Activated B cell treated with CpG ODN at 0.5 μM for 24 hours (primary cell): ENCODE data around the gene MRPL2. TPM values are rescaled to one million over a fixed set of nuclear protein-coding genes. Genes with fewer than 3 reads are reported as not detected.

Experiments used
- ATAC-seq: fragments of 200-7000 bp; cut with Tn5 transposase; one replicate; pipeline ENCODE4 v1.10.0; 2021; ENCODE audit warnings: low read depth, mild to moderate bottlenecking, moderate library complexity
- CTCF ChIA-PET: fragments of 350-600 bp; sonication (Branson Sonifier 250); formaldehyde crosslinking; loops from one replicate; lab custom pipeline; 2021; ENCODE audit warnings: antibody characterized with exemption; lab: Charles Lee
- POLR2A ChIA-PET: fragments of 350-600 bp; sonication (Branson Sonifier 250); formaldehyde crosslinking; loops from one replicate; lab custom pipeline; 2021; ENCODE audit warnings: antibody characterized with exemption; lab: Charles Lee
- DNase-seq: peaks from one replicate; pipeline ENCODE4 v3.0.0; 2022
- H3K27ac Mint-ChIP-seq: one replicate; pipeline ENCODE4 v1.8.0; 2020; ENCODE audit warnings: mixed read lengths
- H3K27me3 Mint-ChIP-seq: one replicate; pipeline ENCODE4 v1.8.0; 2021; ENCODE audit warnings: mixed read lengths
- H3K36me3 Mint-ChIP-seq: one replicate; pipeline ENCODE4 v1.8.0; 2021; ENCODE audit warnings: low read depth, mixed read lengths
- H3K4me1 Mint-ChIP-seq: one replicate; pipeline ENCODE4 v1.8.0; 2021; ENCODE audit warnings: mixed read lengths
- H3K4me3 Mint-ChIP-seq: one replicate; pipeline ENCODE4 v1.8.0; 2020; ENCODE audit warnings: mild to moderate bottlenecking, mixed read lengths
- H3K9me3 Mint-ChIP-seq: one replicate; pipeline ENCODE4 v1.8.0; 2020; ENCODE audit warnings: mixed read lengths
- intact Hi-C: fragments of 100-400 bp; cut with micrococcal nuclease; formaldehyde crosslinking; loops from one replicate; pipeline ENCODE4 v1.15.1; 2024
- total RNA-seq: library from RNA; stranded (reverse); gene quantifications from 2 replicates; pipeline ENCODE4 v1.2.3, GENCODE V29; 2022
- TF ChIP-seq, protein P1 (sequence below): fragments of 200-600 bp; IDR thresholded peaks from one replicate; pipeline ENCODE4 v1.8.0; 2022; ENCODE audit warnings: antibody characterized with exemption, mild to moderate bottlenecking

MRPL2 gene
- total RNA-seq, 1 donor from 2014 or later, result 43.9 TPM

DNA sequence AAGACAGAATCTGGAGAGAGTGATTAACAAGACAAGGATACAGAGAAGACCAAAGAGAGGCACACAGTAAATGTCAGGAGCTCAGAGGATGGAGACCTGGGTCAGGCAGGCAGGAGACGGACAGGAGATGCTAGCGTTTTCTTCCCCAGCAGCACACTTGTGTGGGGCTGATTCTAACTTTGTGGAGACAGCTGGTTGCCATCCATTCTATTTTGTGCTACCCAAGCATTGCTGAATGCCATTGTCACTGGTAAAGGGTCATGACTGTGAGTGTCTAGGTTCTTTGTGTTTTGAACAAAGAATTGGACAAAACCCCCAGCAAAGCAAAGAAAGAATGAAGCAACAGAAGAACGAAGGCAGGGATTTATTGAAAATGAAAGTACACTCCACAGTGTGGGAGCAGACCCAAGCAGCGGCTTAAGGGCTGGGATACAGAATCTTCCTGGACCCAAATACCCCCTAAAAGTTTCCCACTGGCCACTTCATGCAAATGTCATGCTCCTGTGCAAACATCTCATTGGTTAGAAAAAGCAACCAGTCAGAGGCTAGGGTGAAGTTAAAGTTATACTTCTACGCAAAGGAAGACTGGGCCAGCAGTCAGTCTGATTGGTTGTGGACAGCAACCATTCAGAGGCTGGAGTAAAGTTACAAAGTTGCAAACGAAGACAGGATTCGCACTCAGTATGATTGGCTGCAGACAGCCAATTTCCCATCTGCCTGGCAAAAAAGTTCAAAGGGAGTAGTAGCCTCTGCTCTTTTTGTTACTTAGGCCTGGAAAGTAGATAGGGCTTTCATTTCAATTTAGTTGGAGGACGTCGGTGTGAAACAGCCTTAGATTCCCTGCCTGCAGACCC, 34.4 kb upstream of the MRPL2 start:
- CTCF ChIA-PET, result no interaction called here
- Mint-ChIP-seq H3K4me3 (no peak overlapping the region), H3K27me3 (no peaks in the 10 kb centered on the region), H3K4me1 (no peaks in the 10 kb centered on the region), H3K9me3 (no peaks in the 10 kb centered on the region), H3K27ac (no peak overlapping the region), H3K36me3 (no peaks in the 10 kb centered on the region)
- POLR2A ChIA-PET, result no interaction called here
- DNase-seq (no peak), ATAC-seq (no peak)
- intact Hi-C loops, result no loop called here
- TF ChIP-seq, protein P1, sequence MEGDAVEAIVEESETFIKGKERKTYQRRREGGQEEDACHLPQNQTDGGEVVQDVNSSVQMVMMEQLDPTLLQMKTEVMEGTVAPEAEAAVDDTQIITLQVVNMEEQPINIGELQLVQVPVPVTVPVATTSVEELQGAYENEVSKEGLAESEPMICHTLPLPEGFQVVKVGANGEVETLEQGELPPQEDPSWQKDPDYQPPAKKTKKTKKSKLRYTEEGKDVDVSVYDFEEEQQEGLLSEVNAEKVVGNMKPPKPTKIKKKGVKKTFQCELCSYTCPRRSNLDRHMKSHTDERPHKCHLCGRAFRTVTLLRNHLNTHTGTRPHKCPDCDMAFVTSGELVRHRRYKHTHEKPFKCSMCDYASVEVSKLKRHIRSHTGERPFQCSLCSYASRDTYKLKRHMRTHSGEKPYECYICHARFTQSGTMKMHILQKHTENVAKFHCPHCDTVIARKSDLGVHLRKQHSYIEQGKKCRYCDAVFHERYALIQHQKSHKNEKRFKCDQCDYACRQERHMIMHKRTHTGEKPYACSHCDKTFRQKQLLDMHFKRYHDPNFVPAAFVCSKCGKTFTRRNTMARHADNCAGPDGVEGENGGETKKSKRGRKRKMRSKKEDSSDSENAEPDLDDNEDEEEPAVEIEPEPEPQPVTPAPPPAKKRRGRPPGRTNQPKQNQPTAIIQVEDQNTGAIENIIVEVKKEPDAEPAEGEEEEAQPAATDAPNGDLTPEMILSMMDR, result no peak

GRCh38 chr6:43092635-43093034, 33.4 kb upstream of the MRPL2 start:
- TF ChIP-seq, protein P1, result no peak
- Mint-ChIP-seq H3K27me3 (no peaks in the 10 kb centered on the region), H3K27ac (no peak overlapping the region), H3K4me1 (no peaks in the 10 kb centered on the region), H3K9me3 (no peaks in the 10 kb centered on the region), H3K36me3 (no peaks in the 10 kb centered on the region), H3K4me3 (no peak overlapping the region)
- ChIA-PET CTCF (no interaction called here), POLR2A (no interaction called here)
- DNase-seq (no peak), ATAC-seq (no peak)
- intact Hi-C loops, result no loop called here

DNA sequence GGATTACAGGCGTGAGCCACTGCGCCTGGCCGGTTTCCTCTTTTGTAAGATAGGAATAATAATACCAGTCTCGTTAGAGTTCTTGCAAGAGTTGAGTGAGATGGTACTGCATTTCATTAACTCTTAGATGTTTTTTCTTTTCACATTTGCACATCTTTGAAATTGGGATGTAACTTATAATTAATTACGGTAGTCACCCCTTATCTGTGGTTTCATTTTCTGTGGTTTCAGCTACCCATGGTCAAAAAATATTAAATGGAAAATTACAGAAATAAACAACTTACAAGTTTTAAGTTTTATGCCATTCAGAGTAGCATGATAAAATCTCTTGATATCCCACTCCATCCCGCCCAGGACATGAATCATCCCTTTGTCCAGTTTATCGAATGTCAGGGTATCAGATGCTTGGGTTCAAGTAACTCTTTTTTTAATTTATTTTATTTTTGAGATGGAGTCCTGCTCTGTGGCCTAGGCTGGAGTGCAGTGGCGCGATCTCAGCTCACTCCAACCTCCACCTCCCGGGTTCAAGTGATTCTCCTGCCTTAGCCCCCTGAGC, 32.3 kb upstream of the MRPL2 start:
- ATAC-seq (no peak), DNase-seq (no peak)
- TF ChIP-seq, protein P1, result no peak
- no peaks in the 10 kb centered on the region for H3K27me3 Mint-ChIP-seq
- no peaks in the 10 kb centered on the region for H3K9me3 Mint-ChIP-seq
- intact Hi-C loops, result no loop called here
- H3K4me1 Mint-ChIP-seq, result no peaks in the 10 kb centered on the region
- H3K27ac Mint-ChIP-seq, result no peak overlapping the region
- no peak overlapping the region for H3K4me3 Mint-ChIP-seq
- CTCF ChIA-PET, result no interaction called here
- H3K36me3 Mint-ChIP-seq, result no peaks in the 10 kb centered on the region
- POLR2A ChIA-PET, result interaction anchor here (0.6 kb wide), 1 partner anchor 9 kb away, joined by 3 read pairs; no protein-coding TSS in a partner anchor

DNA sequence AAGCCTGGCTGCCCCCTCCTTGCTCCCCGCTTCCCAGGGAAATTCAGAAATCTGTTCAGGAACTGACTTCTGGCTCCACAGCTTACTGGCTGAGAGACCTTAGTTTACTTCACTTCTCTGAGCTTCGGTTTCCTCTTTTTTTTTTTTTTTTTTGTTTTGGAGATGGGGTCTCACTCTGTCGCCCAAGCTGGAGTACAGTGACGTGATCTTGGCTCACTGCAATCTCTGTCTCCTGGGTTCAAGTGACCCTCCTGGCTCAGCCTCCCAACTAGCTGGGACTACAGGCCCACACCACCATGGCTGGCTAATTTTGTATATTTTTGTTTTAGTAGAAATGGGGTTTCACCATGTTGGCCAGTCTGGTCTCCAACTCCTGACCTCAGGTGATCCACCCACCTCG, 31.8 kb upstream of the MRPL2 start:
- intact Hi-C loops, result no loop called here

GRCh38 chr6:43090559-43090956, 31.3 kb upstream of the MRPL2 start:
- Mint-ChIP-seq H3K27me3 (peaks cover 2% of the 10 kb centered on the region), H3K4me3 (no peak overlapping the region), H3K36me3 (no peaks in the 10 kb centered on the region), H3K27ac (no peak overlapping the region), H3K9me3 (no peaks in the 10 kb centered on the region), H3K4me1 (peaks cover 6% of the 10 kb centered on the region)
- TF ChIP-seq, protein P1, result no peak
- intact Hi-C loops, result no loop called here
- ChIA-PET CTCF (no interaction called here), POLR2A (interaction anchor here (0.6 kb wide), 1 partner anchor 44 kb away, joined by 4 read pairs; no protein-coding TSS in a partner anchor)
- DNase-seq (no peak), ATAC-seq (no peak)

More for the DNA sequence above, 31.8 kb upstream of the MRPL2 start:
- Mint-ChIP-seq H3K27me3 (peaks cover under 1% of the 10 kb centered on the region), H3K4me1 (peaks cover 4% of the 10 kb centered on the region), H3K9me3 (no peaks in the 10 kb centered on the region), H3K27ac (no peak overlapping the region), H3K4me3 (no peak overlapping the region), H3K36me3 (no peaks in the 10 kb centered on the region)
- ATAC-seq (no peak), DNase-seq (no peak)
- TF ChIP-seq, protein P1, result no peak
- POLR2A ChIA-PET, result interaction anchor here (0.6 kb wide), 2 partner anchors 10 to 44 kb away, joined by 3 to 4 read pairs; no protein-coding TSS in a partner anchor
- CTCF ChIA-PET, result no interaction called here
